Measurements from ENCODE around the gene LEMD1.

LEMD1 gene

GRCh38 chr1:205450448-205450847 lies 28.6 kb upstream of the LEMD1 start:
- no peak overlapping the region for H3K27ac Mint-ChIP-seq
- no peaks in the 10 kb centered on the region for H3K4me1 Mint-ChIP-seq
- H3K36me3 Mint-ChIP-seq, result no peaks in the 10 kb centered on the region
- H3K9me3 Mint-ChIP-seq, result no peaks in the 10 kb centered on the region
- no peak overlapping the region for H3K4me3 Mint-ChIP-seq
- H3K27me3 Mint-ChIP-seq, result peaks cover 27% of the 10 kb centered on the region

- Mint-ChIP-seq H3K36me3 (no peaks in the 10 kb centered on the region), H3K9me3 (no peaks in the 10 kb centered on the region), H3K4me3 (no peak overlapping the region)
Measured at GRCh38 chr1:205449750-205450443, 28.0 kb upstream of the LEMD1 start.

GRCh38 chr1:205449254-205449749 lies 27.4 kb upstream of the LEMD1 start:
- Mint-ChIP-seq H3K36me3 (no peaks in the 10 kb centered on the region), H3K4me3 (no peak overlapping the region), H3K4me1 (no peaks in the 10 kb centered on the region), H3K9me3 (no peaks in the 10 kb centered on the region), H3K27me3 (peaks cover 22% of the 10 kb centered on the region), H3K27ac (no peak overlapping the region)

More at GRCh38 chr1:205449750-205450443, 28.0 kb upstream of the LEMD1 start:
- no peak overlapping the region for H3K27ac Mint-ChIP-seq
- no peaks in the 10 kb centered on the region for H3K4me1 Mint-ChIP-seq
- H3K27me3 Mint-ChIP-seq, result peaks cover 27% of the 10 kb centered on the region

GRCh38 chr1:205448540-205449253 lies 26.8 kb upstream of the LEMD1 start:
- Mint-ChIP-seq H3K36me3 (no peaks in the 10 kb centered on the region), H3K4me3 (no peak overlapping the region), H3K4me1 (no peaks in the 10 kb centered on the region), H3K9me3 (no peaks in the 10 kb centered on the region), H3K27me3 (peaks cover 21% of the 10 kb centered on the region), H3K27ac (no peak overlapping the region)

- peaks cover 13% of the 10 kb centered on the region for H3K27me3 Mint-ChIP-seq
- no peak overlapping the region for H3K4me3 Mint-ChIP-seq
- H3K27ac Mint-ChIP-seq, result no peak overlapping the region
- H3K36me3 Mint-ChIP-seq, result no peaks in the 10 kb centered on the region
- no peaks in the 10 kb centered on the region for H3K4me1 Mint-ChIP-seq
- H3K9me3 Mint-ChIP-seq, result no peaks in the 10 kb centered on the region
Measured at GRCh38 chr1:205447457-205448341, 25.8 kb upstream of the LEMD1 start.

- H3K4me1 Mint-ChIP-seq, result peaks cover 2% of the 10 kb centered on the region
- H3K27ac Mint-ChIP-seq, result no peak overlapping the region
- no peak overlapping the region for H3K4me3 Mint-ChIP-seq
- peaks cover 10% of the 10 kb centered on the region for H3K27me3 Mint-ChIP-seq
- H3K9me3 Mint-ChIP-seq, result no peaks in the 10 kb centered on the region
- no peaks in the 10 kb centered on the region for H3K36me3 Mint-ChIP-seq
Measured at GRCh38 chr1:205446828-205447227, 25.0 kb upstream of the LEMD1 start.

GRCh38 chr1:205445646-205445935 lies 23.7 kb upstream of the LEMD1 start:
- H3K4me1 Mint-ChIP-seq, result peaks cover 15% of the 10 kb centered on the region
- no peaks in the 10 kb centered on the region for H3K9me3 Mint-ChIP-seq
- no peak overlapping the region for H3K27ac Mint-ChIP-seq
- H3K36me3 Mint-ChIP-seq, result no peaks in the 10 kb centered on the region
- no peaks in the 10 kb centered on the region for H3K27me3 Mint-ChIP-seq
- no peak overlapping the region for H3K4me3 Mint-ChIP-seq

GRCh38 chr1:205444931-205445645 lies 23.2 kb upstream of the LEMD1 start:
- peaks cover 18% of the 10 kb centered on the region for H3K4me1 Mint-ChIP-seq
- no peak overlapping the region for H3K27ac Mint-ChIP-seq
- no peaks in the 10 kb centered on the region for H3K27me3 Mint-ChIP-seq
- no peak overlapping the region for H3K4me3 Mint-ChIP-seq
- H3K9me3 Mint-ChIP-seq, result no peaks in the 10 kb centered on the region
- no peaks in the 10 kb centered on the region for H3K36me3 Mint-ChIP-seq

- Mint-ChIP-seq H3K9me3 (no peaks in the 10 kb centered on the region), H3K27ac (peak overlapping the region; percentile 59), H3K4me3 (no peak overlapping the region), H3K36me3 (no peaks in the 10 kb centered on the region), H3K27me3 (no peaks in the 10 kb centered on the region), H3K4me1 (peaks cover 22% of the 10 kb centered on the region)
Measured at GRCh38 chr1:205444300-205444930, 22.6 kb upstream of the LEMD1 start.

- no peaks in the 10 kb centered on the region for H3K27me3 Mint-ChIP-seq
- no peak overlapping the region for H3K27ac Mint-ChIP-seq
- H3K4me3 Mint-ChIP-seq, result no peak overlapping the region
- H3K4me1 Mint-ChIP-seq, result peaks cover 22% of the 10 kb centered on the region
- no peaks in the 10 kb centered on the region for H3K36me3 Mint-ChIP-seq
- H3K9me3 Mint-ChIP-seq, result no peaks in the 10 kb centered on the region
Measured at GRCh38 chr1:205443585-205444299, 21.9 kb upstream of the LEMD1 start.

GRCh38 chr1:205442051-205442725 lies 20.3 kb upstream of the LEMD1 start:
- Mint-ChIP-seq H3K27ac (peak overlapping the region; percentile 51), H3K36me3 (no peaks in the 10 kb centered on the region), H3K4me3 (no peak overlapping the region), H3K9me3 (no peaks in the 10 kb centered on the region), H3K4me1 (peaks cover 22% of the 10 kb centered on the region), H3K27me3 (no peaks in the 10 kb centered on the region)

- H3K4me1 Mint-ChIP-seq, result peaks cover 22% of the 10 kb centered on the region
- peak overlapping the region; percentile 78 for H3K4me3 Mint-ChIP-seq
- no peaks in the 10 kb centered on the region for H3K36me3 Mint-ChIP-seq
- H3K27ac Mint-ChIP-seq, result no peak overlapping the region
- no peaks in the 10 kb centered on the region for H3K27me3 Mint-ChIP-seq
- no peaks in the 10 kb centered on the region for H3K9me3 Mint-ChIP-seq
Measured at GRCh38 chr1:205441716-205442050, 19.8 kb upstream of the LEMD1 start.

GRCh38 chr1:205441318-205441633 lies 19.4 kb upstream of the LEMD1 start:
- H3K4me1 Mint-ChIP-seq, result peaks cover 22% of the 10 kb centered on the region
- no peaks in the 10 kb centered on the region for H3K36me3 Mint-ChIP-seq
- H3K27ac Mint-ChIP-seq, result peak overlapping the region; percentile 91
- no peaks in the 10 kb centered on the region for H3K27me3 Mint-ChIP-seq
- no peaks in the 10 kb centered on the region for H3K9me3 Mint-ChIP-seq
- peak overlapping the region; percentile 78 for H3K4me3 Mint-ChIP-seq

All from activated naive CD4-positive, alpha-beta T cell treated with anti-CD3 and anti-CD28 coated beads, Interleukin-2, amount 50 U/mL, for 24 hours (primary cell).